ENCODE measurements around the gene S1PR5.
"Not testable (repeated sequence)": the region's sequence is repeated elsewhere in the genome, so short reads cannot be mapped to it uniquely, and the experiment has no call there.

The S1PR5 gene

DNA sequence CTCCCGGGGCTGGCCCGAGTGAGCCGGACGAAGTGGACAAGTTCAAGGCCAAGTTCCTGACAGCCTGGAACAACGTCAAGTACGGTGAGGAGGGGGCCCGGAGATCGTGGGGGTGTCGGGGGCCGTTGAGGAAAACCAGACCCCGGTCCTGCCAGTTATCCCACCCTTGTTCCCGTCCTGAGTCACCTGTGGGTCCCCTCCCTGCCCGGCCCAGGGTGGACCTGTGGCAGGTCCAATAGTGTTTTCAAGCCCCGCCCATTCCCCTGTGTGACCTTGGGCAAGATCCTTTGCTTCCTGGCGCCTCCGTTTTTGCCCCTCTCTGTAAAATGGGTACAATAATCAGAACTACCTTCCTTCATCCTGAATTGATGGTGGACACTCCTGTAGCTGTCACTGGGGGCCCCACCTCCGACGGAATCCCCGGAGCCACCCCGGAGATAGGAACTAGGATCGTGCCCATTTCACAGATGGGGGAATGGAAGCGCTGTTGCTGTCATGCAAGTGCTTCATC lies 27.1 kb upstream of the S1PR5 start:
- DNase-seq: peak; percentile 71

DNA sequence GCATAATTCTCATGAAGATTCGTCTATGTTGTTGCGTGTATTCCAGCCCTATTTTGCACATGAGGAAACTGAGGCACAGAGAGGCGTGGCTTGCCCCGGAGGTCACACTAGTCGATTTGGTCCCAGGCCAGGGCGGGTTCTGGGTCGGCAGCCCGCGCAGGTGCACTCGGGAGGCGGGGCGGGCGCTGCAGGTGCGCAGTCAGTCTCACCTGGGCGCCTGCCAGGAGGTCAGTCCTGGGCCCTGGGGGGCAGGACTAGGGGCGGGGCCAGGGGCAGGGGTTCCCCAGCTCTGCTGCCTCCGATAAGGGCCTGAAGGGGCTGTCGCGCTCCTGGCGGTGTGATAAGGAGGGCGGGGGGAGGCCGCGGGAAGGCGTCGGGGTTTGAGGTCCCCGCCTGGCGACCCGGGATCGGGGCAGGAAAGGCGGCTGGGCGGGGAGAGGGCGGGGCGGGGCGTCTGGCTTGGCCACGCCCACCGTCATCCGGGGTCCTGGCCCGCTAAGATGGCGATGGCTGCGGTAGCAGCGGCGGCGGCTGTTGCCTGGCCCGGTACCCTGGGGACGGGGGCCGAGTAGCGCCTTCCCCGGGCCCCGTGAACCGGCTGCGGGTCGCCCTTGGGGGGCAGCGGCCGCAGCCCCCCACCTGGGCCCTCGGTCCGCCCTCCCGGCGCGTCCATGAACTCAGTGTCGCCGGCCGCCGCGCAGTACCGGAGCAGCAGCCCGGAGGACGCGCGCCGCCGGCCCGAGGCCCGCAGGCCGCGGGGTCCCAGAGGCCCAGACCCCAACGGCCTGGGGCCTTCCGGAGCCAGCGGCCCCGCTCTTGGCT lies 26.4 kb upstream of the S1PR5 start, which contains the start of gene ATG4D:
Gene ATG4D (plus strand): TSS at position 485 of the 822 bp plus-strand sequence. CDS start 187 bp downstream, at position 672.
- peak; percentile 92 for DNase-seq

DNA sequence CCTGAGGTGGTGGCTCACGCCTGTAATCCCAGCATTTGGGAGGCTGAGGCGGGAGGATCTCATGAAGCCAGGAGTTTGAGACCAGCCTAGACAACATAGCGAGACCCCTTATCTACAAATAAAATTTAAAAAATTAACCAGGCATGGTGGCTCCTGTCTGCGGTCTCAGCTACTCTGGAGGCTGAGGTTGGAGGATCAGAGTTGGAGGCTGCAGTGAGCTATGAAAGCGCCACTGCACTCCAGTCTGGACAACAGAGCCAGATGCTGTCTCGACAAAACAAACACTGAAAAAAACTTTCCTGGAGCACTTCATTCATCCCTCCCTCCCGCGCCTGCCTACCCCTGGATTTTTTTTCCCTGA lies 25.8 kb upstream of the S1PR5 start:
- DNase-seq: no peak

DNA sequence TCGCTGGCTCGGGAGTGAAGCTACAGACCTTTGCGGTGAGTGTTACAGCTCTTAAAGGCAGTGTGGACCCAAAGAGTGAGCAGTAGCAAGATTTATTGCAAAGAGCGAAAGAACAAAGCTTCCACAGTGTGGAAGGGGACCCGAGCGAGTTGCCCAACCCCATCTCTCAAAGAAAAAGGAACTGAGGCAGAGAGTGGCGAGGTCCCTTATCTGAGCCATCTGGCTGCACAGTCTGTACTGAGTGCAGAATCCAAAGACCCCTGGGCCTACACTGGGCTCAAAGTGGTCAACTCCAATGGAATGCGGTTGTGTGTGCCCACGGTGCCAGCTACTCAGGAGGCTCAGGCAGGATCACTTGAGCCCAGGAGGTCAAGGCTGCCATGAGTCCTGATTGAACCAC lies 21.8 kb upstream of the S1PR5 start:
- DNase-seq: not testable (repeated sequence)

DNA sequence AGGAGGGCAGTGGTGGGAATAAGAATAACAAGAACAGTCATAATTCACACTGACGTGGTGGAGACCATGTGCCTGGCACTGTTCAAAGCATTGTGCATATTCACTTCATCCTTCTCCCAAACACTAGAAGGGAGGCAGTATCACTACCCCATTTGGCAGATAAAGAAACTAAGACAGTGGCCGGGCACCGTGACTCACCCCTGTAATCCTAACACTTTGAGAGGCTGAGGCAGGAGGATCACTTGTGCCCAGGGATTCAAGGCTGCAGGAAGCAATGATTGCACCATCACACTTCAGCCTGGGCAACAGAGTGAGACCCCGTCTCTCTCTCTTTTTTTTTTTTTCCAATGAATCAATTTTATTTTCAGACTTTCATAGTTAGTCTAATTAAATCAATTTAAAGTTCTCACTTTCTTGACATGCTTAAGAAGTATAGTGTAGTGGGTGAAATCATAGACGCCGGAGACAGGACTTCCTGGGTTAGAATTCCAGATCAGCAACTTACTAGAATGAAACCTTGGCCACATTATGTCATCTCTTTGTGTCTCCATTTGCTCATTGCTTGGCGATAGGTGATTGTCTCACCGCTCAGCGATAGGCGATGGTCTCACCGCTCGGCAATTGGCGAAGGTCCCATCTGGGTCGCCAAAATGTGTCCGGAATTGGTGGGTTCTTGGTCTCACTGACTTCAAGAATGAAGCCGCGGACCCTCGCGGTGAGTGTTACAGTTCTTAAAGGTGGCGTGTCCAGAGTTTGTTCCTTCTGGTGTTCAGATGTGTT lies 21.1 kb upstream of the S1PR5 start:
- DNase-seq: no peak

DNA sequence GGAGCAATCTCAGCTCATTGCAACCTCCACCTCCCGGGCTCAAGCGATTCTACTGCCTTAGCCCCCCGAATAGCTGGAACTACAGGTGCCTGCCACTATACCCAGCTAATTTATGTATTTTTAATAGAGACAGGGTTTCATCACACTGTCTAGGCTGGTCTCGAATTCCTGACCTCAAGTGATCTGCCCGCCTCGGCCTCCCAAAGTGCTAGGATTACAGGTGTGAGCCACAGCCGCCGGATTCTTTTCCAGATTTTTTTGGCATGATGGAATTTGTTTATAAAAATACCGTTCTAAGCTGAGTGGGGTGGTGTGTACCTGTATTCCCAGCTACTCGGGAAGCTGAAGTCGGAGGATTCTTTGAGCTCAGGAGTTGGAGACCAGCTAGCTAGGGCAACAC lies 20.4 kb upstream of the S1PR5 start:
- no peak for DNase-seq

DNA sequence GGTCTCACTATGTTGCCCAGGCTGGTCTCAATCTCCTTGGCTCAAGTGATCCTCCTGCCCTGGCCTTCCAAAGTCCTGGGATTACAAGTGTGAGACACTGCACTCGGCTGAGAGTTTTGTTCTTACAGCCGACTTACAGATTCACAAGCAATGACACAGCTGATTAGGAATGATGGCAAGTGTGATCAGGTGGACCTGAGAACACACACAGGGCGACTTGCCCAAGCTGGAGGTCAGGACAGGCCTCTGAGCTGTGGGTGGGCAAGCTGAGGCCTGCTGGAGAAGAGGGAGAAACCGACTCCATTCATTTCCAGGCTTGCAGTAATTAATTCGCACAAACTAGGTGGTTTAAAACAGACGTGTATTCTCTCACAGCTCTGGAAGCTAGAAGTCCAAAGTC lies 18.4 kb upstream of the S1PR5 start:
- no peak for DNase-seq

DNA sequence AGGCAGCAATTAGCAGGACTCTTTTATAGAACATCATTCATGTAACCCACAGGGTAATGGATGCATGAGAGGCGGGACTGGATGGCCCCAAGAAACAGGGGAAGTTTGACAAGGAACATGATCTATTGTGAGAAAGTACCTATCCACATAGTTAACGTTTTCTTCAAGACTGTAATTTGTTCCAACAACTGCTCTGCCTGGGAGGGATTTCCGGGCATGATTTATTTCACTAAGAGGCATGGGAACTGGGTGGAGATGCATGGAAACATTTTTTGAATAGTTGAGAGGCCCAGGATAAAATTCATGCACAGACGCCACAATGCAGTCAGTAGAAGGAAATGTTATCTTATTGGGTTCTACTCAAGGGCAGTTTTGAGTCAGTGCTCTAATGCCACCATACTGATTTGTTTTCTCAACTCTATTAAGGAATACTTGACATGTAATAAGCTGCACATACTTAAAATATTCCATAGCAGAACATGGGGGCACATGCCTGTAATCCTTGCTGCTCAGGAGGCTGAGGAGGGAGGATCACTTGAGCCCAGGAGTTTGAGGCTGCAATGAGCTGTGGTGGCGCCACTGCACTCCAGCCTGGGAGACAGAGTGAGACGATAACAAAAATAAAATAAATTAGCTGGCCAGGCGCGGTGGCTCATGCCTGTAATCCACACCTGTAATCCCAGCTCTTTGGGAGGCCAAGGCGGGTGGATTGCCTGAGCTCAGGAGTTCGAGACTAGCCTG lies 16.6 kb upstream of the S1PR5 start:
- no peak for DNase-seq

DNA sequence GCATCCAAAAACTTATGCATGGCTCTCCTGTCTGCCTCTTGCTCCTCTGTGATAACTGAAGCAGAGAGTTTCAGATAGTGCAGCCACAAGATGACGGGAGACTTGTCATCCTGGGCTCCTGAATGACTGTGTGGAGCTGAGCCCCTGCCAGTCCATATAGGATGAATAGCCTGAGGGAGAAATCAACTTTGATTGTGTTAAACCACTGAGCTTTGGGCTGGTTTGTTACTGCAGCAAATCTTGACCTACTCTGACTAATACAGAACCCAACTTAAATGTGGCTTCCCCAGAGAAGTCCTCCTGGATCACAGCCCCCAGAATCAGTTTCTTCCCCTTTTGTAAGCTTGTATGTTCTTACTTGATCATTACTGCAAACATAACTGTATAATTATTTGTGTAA lies 15.2 kb upstream of the S1PR5 start:
- no peak for DNase-seq

DNA sequence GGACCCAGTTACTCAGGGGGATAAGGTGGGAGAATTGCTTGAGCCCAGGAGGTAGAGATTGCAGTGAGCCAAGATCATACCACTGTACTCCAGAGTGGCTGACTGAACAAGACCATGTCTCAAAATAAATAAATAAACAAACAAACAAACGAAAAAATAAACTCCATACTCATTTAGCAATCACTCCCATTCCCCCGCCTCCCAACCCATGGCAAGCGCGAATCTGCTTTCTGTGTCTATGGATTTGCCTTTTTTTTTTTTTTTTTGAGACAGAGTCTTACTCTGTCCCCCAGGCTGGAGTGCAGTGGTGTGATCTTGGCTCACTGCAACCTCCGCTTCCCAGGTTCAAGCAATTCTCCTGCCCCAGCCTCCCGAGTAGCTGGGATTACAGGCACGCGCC lies 9.6 kb upstream of the S1PR5 start:
- DNase-seq: not testable (repeated sequence)

DNA sequence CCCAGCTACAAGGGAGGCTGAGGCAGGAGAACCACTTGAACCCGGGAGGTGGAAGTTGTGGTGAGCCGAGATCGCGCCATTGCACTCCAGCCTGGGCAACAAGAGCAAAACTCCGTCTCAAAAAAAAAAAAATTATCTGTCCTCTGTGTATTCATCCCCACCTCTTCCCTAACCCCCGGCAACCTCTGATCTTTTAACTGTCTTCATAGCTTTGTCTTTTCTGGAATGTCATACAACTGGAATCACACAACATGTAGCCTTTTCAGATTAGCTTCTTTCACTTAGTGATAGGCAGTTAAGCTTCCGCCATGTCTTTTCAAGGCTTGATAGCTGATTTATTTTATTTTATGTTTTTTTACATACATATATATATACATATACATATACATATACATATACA lies 8.4 kb upstream of the S1PR5 start:
- DNase-seq: no peak

DNA sequence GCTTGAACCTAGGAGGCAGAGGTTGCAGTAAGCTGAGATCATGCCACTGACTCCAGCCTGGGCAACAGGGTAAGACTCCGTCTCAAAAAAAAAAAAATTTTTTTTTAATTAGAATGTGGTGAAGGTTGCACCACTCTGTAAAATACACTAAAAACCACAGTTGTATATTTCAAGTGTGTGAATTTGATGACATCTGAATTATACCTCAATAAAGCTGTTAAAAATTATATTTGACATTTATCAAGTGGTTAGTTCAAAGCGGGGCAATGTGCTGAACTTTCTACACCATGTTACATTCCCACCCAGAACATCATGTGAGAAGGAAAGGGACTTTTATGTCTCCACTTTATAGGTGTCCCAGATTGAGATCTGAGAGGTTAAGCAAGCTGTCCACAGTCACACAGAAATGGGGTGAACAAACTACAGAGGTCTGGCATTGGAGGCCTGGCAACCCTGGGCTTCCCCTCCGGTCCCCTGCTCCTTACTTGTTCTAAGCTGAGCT lies 5.9 kb upstream of the S1PR5 start:
- DNase-seq: no peak

DNA sequence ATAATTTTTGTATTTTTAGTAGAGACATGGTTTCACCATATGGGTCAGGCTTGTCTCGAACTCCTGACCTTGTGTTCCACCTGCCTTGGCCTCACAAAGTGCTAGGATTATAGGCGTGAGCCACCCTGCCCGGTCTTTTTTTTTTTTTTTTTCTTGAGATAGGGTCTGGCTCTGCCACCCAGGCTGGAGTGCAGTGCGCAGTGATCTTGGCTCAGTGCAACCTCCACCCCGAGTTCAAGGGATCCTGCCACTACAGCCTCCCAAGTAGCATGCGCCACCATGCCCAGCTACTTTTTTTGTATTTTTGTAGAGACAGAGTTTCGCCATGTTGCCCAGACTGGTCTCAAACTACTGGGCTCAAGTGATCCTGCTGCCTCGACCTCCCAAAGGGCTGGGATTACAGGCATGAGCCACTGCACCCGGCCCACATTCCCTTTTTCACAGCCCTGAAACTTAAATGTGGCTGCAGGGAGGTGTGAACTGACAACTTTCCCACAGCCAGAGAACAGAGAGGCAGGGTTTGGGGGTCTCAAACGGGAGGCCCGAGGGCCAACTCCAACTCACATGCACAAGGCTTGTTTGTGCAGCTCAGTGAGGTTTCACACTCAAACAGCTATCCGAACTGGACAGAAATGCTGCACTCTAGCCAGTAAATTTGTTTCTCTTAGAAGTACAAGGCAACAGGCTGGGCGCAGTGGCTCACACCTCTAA lies 4.4 kb upstream of the S1PR5 start:
- DNase-seq: no peak

DNA sequence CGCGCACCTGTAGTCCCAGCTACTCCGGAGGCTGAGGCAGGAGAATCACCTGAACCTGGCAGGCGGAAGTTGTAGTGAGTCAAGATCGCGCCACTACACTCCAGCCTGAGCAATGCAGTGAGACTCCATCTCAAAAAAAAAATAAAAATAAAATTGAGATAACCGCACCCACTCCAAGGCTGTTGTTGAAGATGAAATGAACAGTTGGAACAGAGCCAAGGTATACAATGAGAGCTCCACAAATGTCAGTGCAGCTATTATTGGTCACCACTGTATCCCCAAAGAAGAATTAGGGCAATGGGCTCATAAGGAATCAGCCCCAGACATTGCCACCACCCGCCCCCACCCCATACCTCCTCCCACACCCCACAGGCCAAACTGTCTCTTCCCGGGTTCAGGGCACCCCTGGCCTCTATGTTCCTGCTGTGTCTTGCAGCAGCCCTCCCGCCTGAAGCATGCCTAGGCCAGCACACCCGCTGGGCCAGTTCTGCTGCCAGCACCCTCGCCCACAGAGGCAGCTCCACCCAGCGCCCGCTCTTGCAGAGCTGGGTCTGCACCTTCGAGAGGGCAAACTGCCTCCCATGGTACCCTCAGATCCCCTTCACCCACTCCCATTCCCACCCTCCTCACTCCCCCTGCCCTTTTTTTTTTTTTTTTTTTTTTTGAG lies 3.5 kb upstream of the S1PR5 start:
- no peak for DNase-seq

DNA sequence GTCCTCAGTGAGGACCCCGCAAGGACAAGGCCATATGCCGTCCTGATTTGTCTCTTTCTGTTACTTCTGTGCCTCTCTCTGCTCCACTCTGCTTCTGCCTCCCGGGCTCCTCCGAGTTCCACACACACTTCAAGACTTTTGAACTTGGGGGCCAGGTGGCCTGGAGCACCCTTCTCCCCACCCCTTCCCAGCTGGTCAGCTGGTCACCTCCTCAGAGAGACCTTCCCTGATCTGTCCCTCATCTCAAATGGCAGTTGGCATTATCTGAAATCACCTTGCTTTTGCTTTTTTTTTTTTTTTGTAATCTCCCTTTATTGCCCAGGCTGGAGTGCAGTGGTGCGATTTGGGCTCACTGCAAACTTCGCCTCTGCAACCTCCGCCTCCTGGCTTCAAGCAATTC lies 2.2 kb upstream of the S1PR5 start:
- no peak for DNase-seq

DNA sequence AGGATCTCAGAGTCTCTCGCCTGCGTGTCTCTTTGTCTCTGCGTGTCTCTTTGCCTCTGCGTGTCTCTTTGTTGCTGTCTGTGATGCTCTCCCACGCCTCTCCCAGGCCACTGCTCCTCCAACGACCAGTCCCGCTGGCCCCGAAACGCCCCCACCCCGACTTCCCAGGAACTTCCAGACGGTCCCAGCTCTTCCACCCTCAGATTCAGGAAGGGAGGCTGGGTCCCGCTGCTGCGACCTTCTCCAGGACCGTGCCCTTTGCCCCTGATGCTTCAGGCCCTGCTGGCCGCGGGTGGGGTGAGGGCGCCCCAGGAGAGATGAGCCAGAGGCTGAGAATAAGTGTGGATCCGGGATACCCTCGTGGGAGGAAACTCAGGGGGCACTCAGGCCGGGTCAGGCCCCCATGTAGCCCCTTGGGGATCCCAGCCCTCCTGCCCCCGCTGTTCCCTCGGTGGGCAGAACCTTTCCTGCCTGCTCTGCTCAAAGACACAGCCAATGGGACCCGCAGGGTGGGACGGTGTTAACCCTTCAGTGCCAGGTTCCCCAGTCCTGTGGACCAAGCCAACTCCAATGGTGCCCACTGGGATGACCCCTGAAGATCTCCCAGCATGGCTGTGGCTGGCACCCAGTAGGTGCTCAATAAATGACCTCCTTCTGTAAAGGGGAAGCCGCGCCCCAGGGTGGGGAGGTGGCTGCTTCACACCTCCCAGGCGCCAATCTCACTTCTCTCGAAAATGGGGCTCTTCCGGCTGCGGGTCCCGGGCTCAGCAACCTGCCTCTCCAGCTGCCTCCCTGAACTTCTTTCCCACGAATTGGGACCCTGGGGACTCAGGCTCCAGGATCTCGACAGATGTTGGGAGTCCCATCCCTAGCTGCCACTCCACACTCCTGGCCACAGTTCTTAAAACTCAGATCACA lies 1.5 kb upstream of the S1PR5 start:
- DNase-seq: no peak

DNA sequence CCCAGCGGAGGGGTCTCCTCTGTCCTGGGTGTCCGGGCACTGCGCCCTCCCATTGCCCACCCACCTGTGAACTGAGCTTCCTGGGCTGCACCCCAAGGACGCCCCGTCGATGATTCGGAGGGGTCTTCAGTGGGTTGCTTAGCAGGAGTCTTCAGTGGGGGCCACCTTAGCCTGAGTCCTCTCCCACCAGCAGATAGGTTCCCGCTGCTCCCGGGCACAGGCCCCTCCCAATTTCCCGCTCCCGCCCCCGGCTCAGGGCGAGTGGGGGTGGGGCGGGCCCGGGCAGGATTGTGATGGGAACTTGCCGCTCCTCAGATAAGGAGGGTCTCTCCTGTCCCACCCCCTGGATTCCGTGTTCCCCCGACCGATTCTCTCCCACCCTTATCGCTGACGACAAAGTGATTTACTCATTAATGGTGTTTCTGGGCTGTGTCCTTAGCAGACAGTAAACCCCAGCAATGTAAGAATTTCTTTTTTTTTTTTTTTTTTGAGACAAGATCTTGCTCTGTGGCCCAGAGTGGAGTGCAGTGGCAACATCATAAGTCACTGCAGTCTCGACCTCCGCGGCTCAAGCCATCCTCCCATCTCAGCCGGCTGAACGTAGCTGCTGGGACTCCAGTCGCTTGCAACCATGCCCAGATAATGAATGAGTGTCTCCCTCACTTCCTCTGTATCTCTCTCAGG lies 655 bp upstream of the S1PR5 start:
- DNase-seq: no peak

DNA sequence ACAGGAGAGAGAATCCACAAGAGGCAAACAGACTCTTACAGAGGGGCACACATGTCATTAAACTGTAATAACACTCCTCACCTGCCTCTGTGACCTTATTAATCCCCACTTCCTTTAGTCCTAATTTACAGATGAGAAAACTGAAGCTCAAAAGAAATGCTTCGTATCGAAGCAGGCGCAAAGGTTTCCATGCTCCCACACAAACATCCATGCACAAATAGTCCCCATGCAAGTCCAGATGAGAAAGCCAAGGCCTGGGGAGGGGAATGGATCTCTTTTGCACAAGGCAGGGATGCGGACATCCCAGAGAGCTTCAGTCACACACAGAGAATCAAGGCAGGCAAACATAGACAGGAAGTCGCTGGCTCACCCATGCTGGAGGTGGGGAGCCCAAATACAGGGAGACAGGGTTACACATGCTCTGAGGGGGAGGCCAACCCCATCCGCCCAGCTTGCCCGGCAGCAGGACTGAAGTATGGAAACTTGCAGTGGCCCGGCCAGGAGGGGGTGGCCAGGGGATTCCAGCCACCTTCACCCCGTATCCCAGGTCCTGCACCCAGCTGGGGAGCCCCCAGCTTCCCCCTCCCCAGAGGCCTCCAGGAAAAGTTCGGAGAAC lies 468 bp downstream of the S1PR5 start:
- no peak for DNase-seq

DNA sequence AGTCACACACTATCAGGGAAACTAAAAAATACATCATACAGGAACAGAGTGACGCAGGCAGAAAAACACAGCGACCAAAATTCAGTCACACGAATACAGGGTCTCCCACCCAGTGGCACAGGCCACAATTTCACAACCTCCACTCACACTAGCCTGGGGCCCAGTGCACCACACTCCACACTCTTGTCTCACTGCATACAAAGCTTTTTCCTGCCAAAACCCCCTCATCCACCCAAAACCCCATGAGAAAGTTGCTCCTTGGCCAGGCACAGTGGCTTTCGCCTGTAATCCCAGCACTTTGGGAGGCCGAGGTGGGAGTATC lies 1.2 kb downstream of the S1PR5 start:
- no peak for DNase-seq
